Esophagus muscularis mucosa (tissue), 4 donors: ENCODE data around the gene CTF1.

ENCODE experiments used
- CTCF ChIP-seq, 3 experiments: fragments of 200-600 bp in 2 of 3; fragments of 450-650 bp in 1 of 3; sonication (generic) in 2 of 3; IDR thresholded peaks; one replicate each; pipeline ENCODE4 v1.5.1; 2017 to 2019; ENCODE audit warnings: antibody characterized with exemption in 3 of 3, mild to moderate bottlenecking in 2 of 3, moderate library complexity in 1 of 3
- EP300 ChIP-seq: sonication (generic); formaldehyde crosslinking; IDR thresholded peaks from one replicate; pipeline ENCODE4 v1.6.1; 2017; ENCODE audit warnings: antibody characterized with exemption
- POLR2A ChIP-seq: fragments of 450-650 bp; IDR thresholded peaks from one replicate; pipeline ENCODE4 v1.6.1; 2017; ENCODE audit warnings: antibody characterized with exemption, moderate library complexity, mild to moderate bottlenecking, low read depth

- no peak for TF ChIP-seq CTCF (IDR thresholded peaks at IDR 0.05)
- TF ChIP-seq POLR2A, result no peak
- no peak for TF ChIP-seq EP300
Observed at GRCh38 chr16:30953111-30953510, 56.7 kb downstream of the CTF1 start.
